ENCODE measurements around the gene BHLHE23. TPM values are rescaled to one million over a fixed set of nuclear protein-coding genes. Genes with fewer than 3 reads are reported as not detected.

The BHLHE23 gene
- total RNA-seq, 3 donors from 2014 or later (not counting 1 experiment from before 2014, with no cell fraction given), result not detected

DNA sequence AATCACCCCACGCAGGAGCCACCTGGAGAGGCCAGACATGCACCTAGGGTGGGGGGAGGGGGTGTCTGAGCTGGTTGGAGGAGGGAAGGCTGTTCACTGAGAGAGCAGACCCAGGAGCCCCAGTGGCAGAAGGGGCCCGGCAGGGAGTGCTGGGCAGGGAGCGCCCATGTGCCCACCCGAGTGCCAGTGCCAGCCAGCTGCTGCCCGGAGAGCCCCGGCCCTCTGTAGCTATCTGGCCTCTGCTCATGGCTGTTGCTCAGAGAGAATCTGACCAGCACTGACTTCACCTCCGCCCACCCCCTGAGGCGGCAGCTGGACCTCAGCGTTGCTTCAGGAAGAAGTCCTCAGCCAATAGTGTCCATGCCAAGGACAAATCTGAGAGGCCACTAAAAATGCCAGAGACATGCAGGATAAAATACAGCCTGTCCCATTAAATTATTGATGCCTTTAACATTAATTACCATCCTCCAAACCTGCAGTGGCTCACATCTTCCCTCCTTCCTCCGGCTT, 31.5 kb downstream of the BHLHE23 start:
- Mint-ChIP-seq H3K4me3 (no peak overlapping the region), H3K27ac (no peak overlapping the region), H3K36me3 (no peaks in the 10 kb centered on the region), H3K4me1 (peaks cover 21 to 42% of the 10 kb centered on the region in 2 donors), H3K9me3 (no peaks in the 10 kb centered on the region), H3K27me3 (ENCODE audit: low read depth in 2 of 2) (peaks cover 42 to 57% of the 10 kb centered on the region in 2 donors)
- intact Hi-C loops (cut with micrococcal nuclease), result no loop called here
- 83% methylated on average over 10 of the region's 10 CpGs for WGBS (ENCODE audit: insufficient coverage)
- no peaks in the 10 kb centered on the region for H3K36me3 ChIP-seq (ENCODE audit: control insufficient read depth, insufficient read depth, low read length)
- TF ChIP-seq, protein P1, sequence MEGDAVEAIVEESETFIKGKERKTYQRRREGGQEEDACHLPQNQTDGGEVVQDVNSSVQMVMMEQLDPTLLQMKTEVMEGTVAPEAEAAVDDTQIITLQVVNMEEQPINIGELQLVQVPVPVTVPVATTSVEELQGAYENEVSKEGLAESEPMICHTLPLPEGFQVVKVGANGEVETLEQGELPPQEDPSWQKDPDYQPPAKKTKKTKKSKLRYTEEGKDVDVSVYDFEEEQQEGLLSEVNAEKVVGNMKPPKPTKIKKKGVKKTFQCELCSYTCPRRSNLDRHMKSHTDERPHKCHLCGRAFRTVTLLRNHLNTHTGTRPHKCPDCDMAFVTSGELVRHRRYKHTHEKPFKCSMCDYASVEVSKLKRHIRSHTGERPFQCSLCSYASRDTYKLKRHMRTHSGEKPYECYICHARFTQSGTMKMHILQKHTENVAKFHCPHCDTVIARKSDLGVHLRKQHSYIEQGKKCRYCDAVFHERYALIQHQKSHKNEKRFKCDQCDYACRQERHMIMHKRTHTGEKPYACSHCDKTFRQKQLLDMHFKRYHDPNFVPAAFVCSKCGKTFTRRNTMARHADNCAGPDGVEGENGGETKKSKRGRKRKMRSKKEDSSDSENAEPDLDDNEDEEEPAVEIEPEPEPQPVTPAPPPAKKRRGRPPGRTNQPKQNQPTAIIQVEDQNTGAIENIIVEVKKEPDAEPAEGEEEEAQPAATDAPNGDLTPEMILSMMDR (IDR thresholded peaks at IDR 0.05), result no peak
- H3K27ac ChIP-seq (ENCODE audit: low read length), result no peak overlapping the region
- peaks cover 50% of the 10 kb centered on the region for H3K4me1 ChIP-seq (ENCODE audit: control insufficient read depth, insufficient read depth, low read length)
- H3K27me3 ChIP-seq (ENCODE audit: control insufficient read depth, insufficient read depth, low read length), result peaks cover 66% of the 10 kb centered on the region
- H3K4me3 ChIP-seq (ENCODE audit: low read length), result no peak overlapping the region
- DNase-seq, result no peak
- no peak for ATAC-seq
- H3K9me3 ChIP-seq (ENCODE audit: control insufficient read depth, insufficient read depth, low read length), result no peaks in the 10 kb centered on the region

DNA sequence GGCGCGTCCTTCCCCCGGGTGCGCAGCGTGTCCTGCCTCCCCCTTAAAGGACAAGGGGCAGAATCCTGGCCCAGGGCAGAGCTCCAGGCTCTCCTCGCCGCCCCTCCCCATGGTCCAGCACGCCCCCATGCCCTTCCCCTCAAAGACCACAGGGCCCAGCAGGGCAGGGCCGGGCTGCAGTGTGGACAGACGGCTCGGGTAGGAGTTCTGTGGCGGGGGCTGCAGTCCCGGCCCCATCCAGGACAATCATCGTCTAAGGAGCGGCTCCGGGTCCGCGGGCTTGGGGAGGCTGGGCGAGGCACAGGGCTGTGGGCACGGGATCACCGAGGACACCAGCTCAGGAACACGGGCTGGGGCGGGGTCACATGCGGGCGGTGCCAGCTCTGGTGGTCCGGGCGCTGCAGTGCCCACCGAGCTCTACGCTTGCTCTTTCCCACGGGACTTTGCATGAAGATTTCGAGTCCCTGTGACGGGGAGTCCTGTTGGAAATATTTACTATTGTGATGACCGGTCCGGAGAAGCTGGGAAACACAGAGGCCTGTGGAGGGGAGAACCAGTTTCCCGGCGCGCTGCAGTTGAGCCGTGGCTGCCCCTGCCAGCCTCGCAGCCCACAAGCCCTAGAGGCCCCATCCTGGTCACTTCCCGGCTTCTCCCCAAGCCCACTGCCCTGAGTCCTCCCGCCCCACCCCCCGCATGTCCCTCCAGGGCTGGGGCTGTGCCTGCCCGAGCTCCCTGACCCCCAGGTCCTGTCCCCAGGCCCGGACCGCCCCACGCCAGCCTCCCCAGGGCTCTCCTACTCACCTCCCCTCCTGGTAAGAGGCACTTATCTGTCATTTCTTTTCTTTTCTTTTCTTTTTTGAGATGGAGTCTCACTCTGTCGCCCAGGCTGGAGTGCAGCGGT, 33.7 kb downstream of the BHLHE23 start:
- Histone ChIP-seq H3K4me3 (ENCODE audit: low read length) (no peak overlapping the region), H3K27ac (ENCODE audit: low read length) (no peak overlapping the region), H3K27me3 (ENCODE audit: control insufficient read depth, insufficient read depth, low read length) (peaks cover 46% of the 10 kb centered on the region), H3K36me3 (ENCODE audit: control insufficient read depth, insufficient read depth, low read length) (no peaks in the 10 kb centered on the region), H3K9me3 (ENCODE audit: control insufficient read depth, insufficient read depth, low read length) (no peaks in the 10 kb centered on the region), H3K4me1 (ENCODE audit: control insufficient read depth, insufficient read depth, low read length) (peaks cover 28% of the 10 kb centered on the region)
- DNase-seq (no peak), ATAC-seq (no peak)
- Mint-ChIP-seq H3K4me3 (no peak overlapping the region), H3K36me3 (no peaks in the 10 kb centered on the region), H3K9me3 (no peaks in the 10 kb centered on the region), H3K4me1 (peaks cover 17 to 26% of the 10 kb centered on the region in 2 donors), H3K27me3 (ENCODE audit: low read depth in 2 of 2) (peaks cover 27 to 43% of the 10 kb centered on the region in 2 donors), H3K27ac (peak overlapping the region in 1 of 2 donors; percentile 17)
- TF ChIP-seq, protein P1 (IDR thresholded peaks at IDR 0.05), result no peak
- intact Hi-C loops (cut with micrococcal nuclease), result loop anchor here (1.0 to 2.0 kb wide), 2 partner anchors 36 to 72 kb away; no protein-coding TSS in a partner anchor
- whole genome bisulfite sequencing (ENCODE audit: insufficient coverage), result 28% methylated on average over 48 of the region's 48 CpGs

DNA sequence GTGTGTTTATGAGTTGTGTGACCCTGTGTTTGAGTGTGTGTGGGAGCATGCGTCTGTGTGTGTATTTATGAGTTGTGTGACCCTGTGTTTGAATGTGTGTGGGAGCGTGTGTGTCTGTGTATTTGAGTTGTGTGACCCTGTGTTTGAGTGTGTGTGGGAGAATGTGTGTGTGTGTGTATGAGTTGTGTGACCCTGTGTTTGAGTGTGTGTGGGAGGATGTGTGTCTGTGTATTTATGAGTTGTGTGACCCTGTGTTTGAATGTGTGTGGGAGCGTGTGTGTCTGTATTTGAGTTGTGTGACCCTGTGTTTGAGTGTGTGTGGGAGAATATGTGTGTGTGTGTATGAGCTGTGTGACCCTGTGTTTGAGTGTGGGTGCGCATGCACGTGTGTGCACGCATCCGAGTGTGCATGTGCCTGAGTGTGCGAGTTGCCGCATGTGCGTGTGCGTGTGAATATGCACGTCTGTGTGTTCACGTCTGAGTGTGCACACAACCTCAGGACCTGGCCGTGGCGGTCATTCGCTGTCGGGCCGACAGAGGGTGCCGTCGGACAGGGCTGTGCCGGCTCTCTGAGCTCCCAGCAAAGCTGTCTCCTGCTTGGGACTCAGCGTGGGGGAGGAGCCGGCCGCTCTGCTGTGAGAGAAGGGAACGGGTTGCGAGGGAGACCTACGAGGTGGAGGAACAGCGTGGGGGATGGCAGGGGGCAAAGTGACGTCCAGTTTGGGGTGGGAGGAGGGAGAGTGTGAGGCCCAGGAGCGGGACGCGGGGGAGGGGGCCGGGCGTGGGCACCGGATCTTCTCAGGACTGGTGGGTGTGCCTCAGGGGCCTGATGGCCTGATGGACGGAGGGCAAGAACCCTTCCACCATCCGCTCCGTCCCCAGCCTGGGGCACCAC, 34.6 kb downstream of the BHLHE23 start:
- no peaks in the 10 kb centered on the region for H3K36me3 Mint-ChIP-seq
- ATAC-seq (peak; percentile 88 to 99 (median 98)), DNase-seq (peak; percentile 81 to 90)
- TF ChIP-seq, protein P1 (IDR thresholded peaks at IDR 0.05), result peak; percentile 83
- peak overlapping the region; percentile 56 for H3K4me3 Mint-ChIP-seq
- peaks cover 19% of the 10 kb centered on the region for H3K4me1 ChIP-seq (ENCODE audit: control insufficient read depth, insufficient read depth, low read length)
- no peaks in the 10 kb centered on the region for H3K9me3 ChIP-seq (ENCODE audit: control insufficient read depth, insufficient read depth, low read length)
- H3K36me3 ChIP-seq (ENCODE audit: control insufficient read depth, insufficient read depth, low read length), result no peaks in the 10 kb centered on the region
- no peak overlapping the region for H3K27ac ChIP-seq (ENCODE audit: low read length)
- H3K27me3 Mint-ChIP-seq (ENCODE audit: low read depth in 2 of 2), result peaks cover 24 to 38% of the 10 kb centered on the region in 2 donors
- peaks cover 10 to 19% of the 10 kb centered on the region in 2 donors for H3K4me1 Mint-ChIP-seq
- peak overlapping the region in 1 of 2 donors; percentile 17 for H3K27ac Mint-ChIP-seq
- no peaks in the 10 kb centered on the region for H3K9me3 Mint-ChIP-seq
- peaks cover 43% of the 10 kb centered on the region for H3K27me3 ChIP-seq (ENCODE audit: control insufficient read depth, insufficient read depth, low read length)
- H3K4me3 ChIP-seq (ENCODE audit: low read length), result no peak overlapping the region
- intact Hi-C loops (cut with micrococcal nuclease), result loop anchor here (1.0 to 2.0 kb wide), 2 partner anchors 37 to 71 kb away; no protein-coding TSS in a partner anchor
- WGBS (ENCODE audit: insufficient coverage), result 3% methylated on average over 38 of the region's 38 CpGs

Measured in natural killer cell (primary cell).